Measurements from ENCODE around the gene LSM3.

- no peak for TF ChIP-seq CTCF (IDR thresholded peaks at IDR 0.05)
- no peak for TF ChIP-seq EP300 (IDR thresholded peaks at IDR 0.05)
- TF ChIP-seq POLR2A (IDR thresholded peaks at IDR 0.05) = no peak
Measured at GRCh38 chr3:14202874-14203520, 24.4 kb downstream of the LSM3 start.

Data from ovary (tissue), 3 donors.